IPS-18a (cell line): ENCODE results near the gene GNL2.
"Not testable (repeated sequence)": the region's sequence is repeated elsewhere in the genome, so short reads cannot be mapped to it uniquely, and the experiment has no call there.

ENCODE experiments used
- H3K27ac ChIP-seq: one replicate; pipeline ENCODE4 v1.5.1; 2013; ENCODE audit warnings: low read length
- H3K27me3 ChIP-seq: one replicate; pipeline ENCODE4 v1.6.1; 2013; ENCODE audit warnings: mild to moderate bottlenecking, low read length; ENCODE audit not compliant: control insufficient read depth, insufficient read depth
- H3K36me3 ChIP-seq: one replicate; pipeline ENCODE4 v1.6.1; 2013; ENCODE audit warnings: low read depth, low read length; ENCODE audit not compliant: control insufficient read depth
- H3K4me1 ChIP-seq: one replicate; pipeline ENCODE4 v1.6.1; 2013; ENCODE audit warnings: low read depth, low read length; ENCODE audit not compliant: control insufficient read depth
- H3K4me3 ChIP-seq: one replicate; pipeline ENCODE4 v1.5.1; 2013; ENCODE audit warnings: low read length
- H3K9ac ChIP-seq: one replicate; pipeline ENCODE4 v1.6.1; 2013; ENCODE audit warnings: mild to moderate bottlenecking, low read length, moderate library complexity
- H3K9me3 ChIP-seq: one replicate; pipeline ENCODE4 v1.6.1; 2013; ENCODE audit warnings: low read depth, low read length; ENCODE audit not compliant: control insufficient read depth

The GNL2 gene

DNA sequence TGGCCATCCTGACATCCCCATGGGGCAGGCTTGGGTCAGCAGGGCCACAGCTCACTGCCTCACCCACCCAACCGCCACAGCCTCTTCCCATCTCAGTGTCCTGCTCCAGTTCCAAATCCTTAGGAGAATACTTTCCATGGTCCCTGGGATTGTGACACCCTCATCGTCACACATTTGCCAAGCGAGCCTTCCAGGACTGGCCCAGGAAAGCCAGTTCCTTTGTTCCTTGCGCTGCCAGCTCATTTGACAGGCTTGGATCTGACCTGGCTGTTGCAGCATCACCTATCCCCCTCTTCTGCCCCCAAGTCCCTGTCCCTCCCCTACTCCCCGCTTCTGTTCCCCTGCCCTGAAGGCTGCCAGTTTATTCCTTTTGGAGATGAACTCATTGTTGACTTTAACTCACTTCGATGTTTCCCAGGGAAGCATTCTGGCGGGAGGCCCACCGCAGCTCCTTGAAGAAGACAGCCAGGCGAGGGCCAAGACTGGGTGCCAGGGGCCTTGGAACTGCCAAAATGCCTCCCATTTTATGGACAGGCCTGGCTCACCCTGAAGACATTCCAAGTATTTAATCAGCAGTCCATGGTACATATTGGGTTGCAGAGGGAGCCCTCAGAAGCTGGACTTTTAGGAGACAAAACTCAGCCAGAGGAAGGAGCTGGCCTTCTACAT, 10.2 kb upstream of the GNL2 start:
- Histone ChIP-seq H3K9ac (no peak overlapping the region), H3K9me3 (no peaks in the 10 kb centered on the region), H3K36me3 (no peaks in the 10 kb centered on the region), H3K27me3 (peaks cover 28% of the 10 kb centered on the region), H3K4me1 (no peaks in the 10 kb centered on the region), H3K4me3 (no peak overlapping the region), H3K27ac (no peak overlapping the region)

DNA sequence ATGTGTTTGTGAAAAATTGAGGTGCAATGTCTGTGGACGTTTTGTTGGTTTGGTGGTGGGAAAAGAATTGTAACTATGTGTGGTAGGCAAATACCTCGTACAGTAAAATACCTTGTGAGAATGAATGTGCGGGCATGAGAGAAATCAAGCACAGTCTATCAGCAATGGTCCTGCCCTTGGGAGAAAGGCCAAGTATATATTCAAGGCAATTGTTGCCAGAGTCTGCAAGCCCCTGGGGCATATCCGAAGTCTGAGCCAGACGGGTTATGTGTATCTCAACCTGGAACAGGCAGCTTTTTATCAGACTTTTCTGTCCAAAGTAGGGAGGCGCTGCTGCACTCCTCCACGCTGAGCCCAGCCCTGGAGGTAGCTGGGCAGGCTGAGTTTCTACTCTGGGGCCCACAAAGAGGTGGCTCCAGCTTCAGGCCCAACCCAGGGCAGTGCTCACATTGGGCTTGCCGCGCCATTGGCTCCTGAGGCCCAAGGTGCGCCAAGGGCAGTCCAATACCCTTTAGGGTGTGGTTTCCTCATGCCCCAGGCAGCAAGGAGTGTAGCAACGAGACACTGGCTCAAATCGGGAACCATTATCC, 9.4 kb upstream of the GNL2 start:
- no peak overlapping the region for H3K4me3 ChIP-seq
- H3K9me3 ChIP-seq, result no peaks in the 10 kb centered on the region
- no peaks in the 10 kb centered on the region for H3K4me1 ChIP-seq
- no peaks in the 10 kb centered on the region for H3K36me3 ChIP-seq
- H3K27me3 ChIP-seq, result peaks cover 29% of the 10 kb centered on the region
- no peak overlapping the region for H3K9ac ChIP-seq
- no peak overlapping the region for H3K27ac ChIP-seq

DNA sequence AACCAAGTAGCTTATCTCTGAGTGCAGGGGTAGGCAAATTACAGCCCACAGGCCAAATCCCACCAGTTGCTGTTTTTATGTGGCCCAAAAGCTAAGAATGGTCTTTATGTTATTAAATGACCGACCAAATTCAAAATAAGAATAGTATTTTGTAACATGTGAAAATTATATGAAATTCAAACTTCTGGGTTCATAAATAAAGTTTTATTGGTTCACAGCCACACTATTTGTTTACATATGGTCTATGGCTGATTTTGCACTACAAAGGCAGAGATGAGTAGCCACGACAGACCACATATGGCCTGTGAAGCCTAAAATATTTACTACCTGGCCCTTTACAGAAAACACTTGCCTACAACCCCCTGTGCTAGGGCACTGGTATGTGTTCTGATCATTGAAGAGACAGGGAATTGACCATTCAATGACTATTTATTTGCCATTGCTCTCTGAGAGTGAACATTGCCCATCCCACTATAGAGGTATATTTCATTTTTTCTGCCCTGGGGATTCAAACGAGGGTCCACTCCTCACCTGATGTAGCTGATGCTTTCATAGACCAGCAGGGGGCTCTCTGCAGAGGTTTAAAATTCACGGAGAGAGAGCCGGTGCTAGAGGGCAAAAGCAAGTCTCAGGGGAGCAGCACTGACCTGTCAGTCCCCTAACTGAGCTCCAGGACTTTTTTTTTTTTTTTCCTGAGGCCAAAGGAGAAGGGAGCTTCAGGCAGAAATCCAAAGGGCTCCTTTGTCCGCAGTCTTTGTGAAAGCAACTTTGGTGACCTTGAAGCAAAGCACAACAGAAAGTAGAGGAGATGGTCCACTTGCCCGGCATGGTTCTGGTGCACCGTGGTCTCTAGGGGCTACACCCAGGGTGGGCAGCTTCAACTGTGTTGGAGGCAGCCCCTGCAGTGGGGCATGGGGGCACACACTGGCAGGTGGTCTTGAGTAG, 7.3 kb upstream of the GNL2 start:
- no peak overlapping the region for H3K4me3 ChIP-seq
- H3K27me3 ChIP-seq, result peaks cover 14% of the 10 kb centered on the region
- no peaks in the 10 kb centered on the region for H3K9me3 ChIP-seq
- H3K9ac ChIP-seq, result no peak overlapping the region
- no peak overlapping the region for H3K27ac ChIP-seq
- no peaks in the 10 kb centered on the region for H3K4me1 ChIP-seq
- no peaks in the 10 kb centered on the region for H3K36me3 ChIP-seq

DNA sequence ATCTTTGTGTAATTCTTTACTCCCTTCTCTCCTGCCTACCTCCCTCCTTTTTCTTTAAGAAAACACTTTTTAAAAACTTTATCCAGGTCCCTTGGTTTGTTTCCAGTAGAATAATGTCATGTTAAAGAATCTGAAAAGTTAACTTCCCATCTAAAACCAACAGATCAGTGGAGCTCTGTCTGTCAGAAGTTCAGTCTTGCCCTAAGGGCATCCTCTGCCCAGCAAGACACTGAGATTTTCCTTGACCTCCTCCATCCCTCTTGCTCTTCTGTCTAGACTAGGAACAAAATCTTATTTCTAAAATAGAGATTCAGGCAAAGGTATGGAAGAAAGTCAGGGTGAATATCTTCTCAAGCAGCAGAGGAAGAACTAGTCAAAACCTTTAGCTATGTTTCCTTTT, 5.7 kb upstream of the GNL2 start:
- H3K4me3 ChIP-seq, result no peak overlapping the region
- peaks cover 3% of the 10 kb centered on the region for H3K27me3 ChIP-seq
- H3K9ac ChIP-seq, result no peak overlapping the region
- no peaks in the 10 kb centered on the region for H3K4me1 ChIP-seq
- H3K36me3 ChIP-seq, result no peaks in the 10 kb centered on the region
- no peaks in the 10 kb centered on the region for H3K9me3 ChIP-seq
- H3K27ac ChIP-seq, result no peak overlapping the region

DNA sequence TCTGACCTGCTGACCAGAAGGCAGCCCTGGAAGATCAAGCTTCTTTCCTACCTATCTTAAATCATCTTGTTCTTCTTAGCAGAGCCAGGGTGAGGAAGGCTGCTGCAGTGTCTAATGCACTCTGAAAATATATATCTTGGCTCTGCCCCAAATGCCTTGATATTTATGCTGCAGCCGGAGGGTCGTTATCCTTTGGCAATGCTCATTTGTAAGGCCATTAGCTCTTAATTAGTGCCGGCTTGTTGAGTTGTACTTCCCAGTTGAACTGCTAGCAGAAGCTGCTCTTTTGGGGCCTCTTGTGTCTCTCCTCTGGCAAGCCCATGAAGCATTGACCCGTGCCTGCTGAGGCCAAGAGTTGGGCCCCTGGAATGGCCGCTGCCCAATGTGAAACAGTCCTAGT, 4.2 kb upstream of the GNL2 start:
- Histone ChIP-seq H3K4me3 (no peak overlapping the region), H3K9me3 (no peaks in the 10 kb centered on the region), H3K4me1 (peaks cover 4% of the 10 kb centered on the region), H3K27me3 (peaks cover 3% of the 10 kb centered on the region), H3K9ac (no peak overlapping the region), H3K36me3 (no peaks in the 10 kb centered on the region), H3K27ac (no peak overlapping the region)

DNA sequence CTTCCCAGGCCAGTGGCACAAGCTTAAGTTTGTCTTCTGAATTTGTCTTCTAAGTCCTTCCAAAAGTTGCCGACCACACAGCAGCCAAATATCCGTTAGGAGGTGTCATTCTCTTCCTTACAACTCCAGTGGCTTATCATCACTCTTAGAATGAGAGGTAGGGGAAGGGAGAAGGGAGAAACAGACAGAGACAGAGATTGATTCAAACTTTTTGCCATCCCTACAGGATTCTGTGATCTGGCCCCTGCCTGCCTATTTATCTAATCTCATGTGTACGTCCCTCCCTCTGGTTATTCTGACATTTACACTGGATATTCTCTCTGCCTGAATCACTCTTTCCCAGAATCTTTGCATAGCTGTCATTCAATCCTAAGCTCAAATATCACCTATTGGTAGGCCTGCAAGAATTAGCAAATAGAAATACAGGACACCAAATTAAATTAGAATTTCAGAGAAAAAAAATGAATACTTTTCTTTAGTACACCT, 488 bp upstream of the GNL2 start:
- Histone ChIP-seq H3K4me1 (peaks cover 8% of the 10 kb centered on the region), H3K4me3 (peak overlapping the region; percentile 94), H3K36me3 (peaks cover 27% of the 10 kb centered on the region), H3K9ac (peak overlapping the region; percentile 50), H3K27me3 (peaks cover 3% of the 10 kb centered on the region), H3K9me3 (no peaks in the 10 kb centered on the region), H3K27ac (no peak overlapping the region)

DNA sequence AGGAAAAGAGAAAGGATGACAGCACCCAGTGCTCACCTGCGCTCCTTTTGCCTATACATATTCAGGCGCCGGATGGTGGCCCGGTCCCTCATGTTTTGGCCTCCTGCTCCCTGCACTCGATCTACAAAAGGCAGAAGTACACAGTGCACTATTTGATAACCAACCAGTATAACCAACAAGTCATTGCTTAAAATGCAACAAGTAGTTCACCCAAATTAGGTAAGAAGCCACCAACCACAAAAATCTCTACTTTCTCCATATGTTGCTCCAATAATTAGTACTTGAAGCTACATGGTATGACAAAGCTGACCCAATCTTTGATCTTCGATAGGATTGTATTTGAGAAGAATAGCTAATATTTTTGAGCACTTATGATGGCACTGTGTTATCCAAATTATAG, 2.0 kb downstream of the GNL2 start:
- Histone ChIP-seq H3K27me3 (no peaks in the 10 kb centered on the region), H3K9me3 (no peaks in the 10 kb centered on the region), H3K36me3 (peaks cover 49% of the 10 kb centered on the region), H3K4me3 (no peak overlapping the region), H3K27ac (no peak overlapping the region), H3K4me1 (peaks cover 8% of the 10 kb centered on the region), H3K9ac (no peak overlapping the region)

DNA sequence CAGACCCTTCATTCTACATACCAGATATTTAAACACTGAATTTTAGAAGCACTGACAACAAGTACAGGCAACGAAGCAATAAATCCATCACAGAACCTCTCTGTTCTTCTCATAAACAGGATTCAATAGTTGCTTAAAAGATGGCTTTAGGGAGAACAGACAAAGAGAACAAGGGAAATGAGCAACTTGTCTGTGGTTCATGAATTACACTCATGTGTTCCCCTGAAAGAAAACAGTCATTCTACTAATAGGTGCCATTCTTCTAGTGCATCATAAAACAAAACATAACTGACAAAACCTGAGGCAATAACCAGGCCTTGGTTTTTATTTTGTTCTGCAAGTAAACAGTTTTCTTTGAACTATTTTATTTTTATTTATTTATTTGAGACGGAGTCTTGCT, 6.8 kb downstream of the GNL2 start:
- H3K27me3 ChIP-seq, result no peaks in the 10 kb centered on the region
- no peaks in the 10 kb centered on the region for H3K4me1 ChIP-seq
- H3K9ac ChIP-seq, result no peak overlapping the region
- H3K9me3 ChIP-seq, result no peaks in the 10 kb centered on the region
- peaks cover 88% of the 10 kb centered on the region for H3K36me3 ChIP-seq
- no peak overlapping the region for H3K27ac ChIP-seq
- no peak overlapping the region for H3K4me3 ChIP-seq

DNA sequence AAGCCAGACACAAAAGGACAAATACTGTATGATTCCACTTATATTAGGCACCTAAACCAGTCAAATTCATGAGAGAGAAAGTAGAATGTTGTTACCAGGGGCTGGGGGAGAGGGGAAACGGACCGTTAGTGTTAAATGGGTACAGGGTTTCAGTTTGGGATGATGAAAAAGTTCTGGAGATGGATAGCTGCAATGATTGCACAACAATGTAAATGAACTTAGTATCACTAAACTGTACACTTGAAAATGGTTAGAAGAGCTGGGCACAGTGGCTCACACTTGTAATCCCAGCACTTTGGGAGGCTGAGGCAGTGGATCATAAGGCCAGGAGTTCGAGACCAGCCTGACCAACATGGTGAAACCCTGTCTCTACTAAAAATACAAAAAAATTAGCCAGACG, 11.2 kb downstream of the GNL2 start:
- peaks cover 88% of the 10 kb centered on the region for H3K36me3 ChIP-seq
- not testable (repeated sequence) for H3K4me1 ChIP-seq, H3K27ac ChIP-seq, H3K4me3 ChIP-seq, H3K9me3 ChIP-seq, H3K9ac ChIP-seq, H3K27me3 ChIP-seq

DNA sequence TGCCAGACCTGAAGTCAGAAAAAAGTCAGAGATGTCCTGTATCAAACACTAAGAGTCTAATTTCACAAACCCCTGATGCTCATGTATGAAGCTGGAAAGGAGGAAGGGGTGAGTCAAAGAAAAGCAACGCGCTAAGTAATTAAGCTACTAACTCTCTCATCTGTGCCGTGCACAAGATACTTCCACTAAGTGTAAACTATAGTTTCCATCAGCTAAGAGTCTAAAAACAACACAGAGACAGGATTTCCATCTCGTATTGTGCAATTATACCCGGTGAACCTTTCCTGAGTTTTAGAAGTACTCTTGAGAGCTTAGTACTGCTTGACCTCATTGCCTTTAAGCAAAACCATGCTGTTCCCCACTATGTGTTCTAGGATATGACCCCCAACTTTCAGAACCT, 20.0 kb downstream of the GNL2 start:
- Histone ChIP-seq H3K27ac (no peak overlapping the region), H3K9ac (no peak overlapping the region), H3K36me3 (peaks cover 87% of the 10 kb centered on the region), H3K4me3 (no peak overlapping the region), H3K4me1 (no peaks in the 10 kb centered on the region), H3K27me3 (no peaks in the 10 kb centered on the region), H3K9me3 (no peaks in the 10 kb centered on the region)

DNA sequence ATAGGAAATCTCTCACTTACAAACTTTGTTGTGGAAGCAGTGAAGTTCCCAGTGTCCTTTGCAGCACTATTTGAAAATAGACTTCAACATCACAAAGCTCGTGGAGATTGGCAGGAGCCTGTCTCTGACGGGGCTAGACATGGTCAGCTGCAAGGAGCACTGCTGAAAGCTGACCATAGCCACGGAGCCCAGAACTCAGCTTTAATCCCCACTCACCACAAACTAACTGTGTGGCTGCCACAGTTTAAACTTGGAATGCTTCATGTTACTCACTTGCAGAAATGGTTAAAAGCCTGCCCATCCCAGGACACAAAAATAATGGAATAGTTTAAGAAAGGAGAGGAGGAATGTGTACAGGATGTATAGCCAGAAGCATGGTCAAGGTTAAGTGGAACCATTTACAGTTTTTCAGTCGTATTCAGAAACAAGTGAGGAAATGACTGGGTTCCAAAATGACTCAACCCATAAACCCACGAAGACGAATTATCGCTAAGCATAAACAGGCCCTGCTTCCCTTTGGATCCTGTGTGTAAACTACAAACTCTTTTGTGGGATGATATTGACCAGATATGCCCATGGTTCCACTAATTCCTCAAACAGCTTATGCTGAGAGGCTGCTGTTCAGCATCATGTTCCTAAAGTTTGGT, 20.8 kb downstream of the GNL2 start:
- Histone ChIP-seq H3K27me3 (no peaks in the 10 kb centered on the region), H3K27ac (no peak overlapping the region), H3K9me3 (no peaks in the 10 kb centered on the region), H3K36me3 (peaks cover 86% of the 10 kb centered on the region), H3K4me1 (no peaks in the 10 kb centered on the region), H3K4me3 (no peak overlapping the region), H3K9ac (no peak overlapping the region)
